Heart right ventricle (tissue), 16 donors: Measurements from ENCODE around the gene FOXN4. TPM values are rescaled to one million over a fixed set of nuclear protein-coding genes. Genes with fewer than 3 reads are reported as not detected.

ENCODE experiments used
- ATAC-seq, 8 donors: fragments of 200-7000 bp; cut with Tn5 transposase; one replicate each; pipeline ENCODE4 v1.9.1; 2020; ENCODE audit warnings: mild to moderate bottlenecking in 8 of 8, moderate library complexity in 8 of 8, moderate number of reproducible peaks in 1 of 8
- DNase-seq, 2 donors: peaks; one replicate each; pipeline ENCODE4 v3.0.0-alpha.2; 2020
- H3K27ac ChIP-seq, 10 donors: fragments of 200-600 bp; sonication (generic) in 2 of 10; one replicate each; pipeline versions ENCODE4 v1.5.0 to v1.8.0; 2020 to 2022; ENCODE audit warnings: mild to moderate bottlenecking in 3 of 10
- H3K27me3 ChIP-seq, 7 donors: fragments of 200-600 bp; one replicate each; pipeline ENCODE4 v1.8.0; 2021 to 2022; ENCODE audit warnings: mild to moderate bottlenecking in 2 of 7
- H3K36me3 ChIP-seq, 9 donors: fragments of 200-600 bp; sonication (generic) in 1 of 9; one replicate each; pipeline versions ENCODE4 v1.5.0 to v1.8.0; 2020 to 2022; ENCODE audit warnings: mild to moderate bottlenecking in 2 of 9
- H3K4me1 ChIP-seq, 9 donors: fragments of 200-600 bp; sonication (generic) in 1 of 9; one replicate each; pipeline versions ENCODE4 v1.5.0 to v1.8.0; 2020 to 2022; ENCODE audit warnings: mild to moderate bottlenecking in 4 of 9
- H3K4me3 ChIP-seq, 10 donors: fragments of 200-600 bp; sonication (generic) in 2 of 10; one replicate each; pipeline versions ENCODE4 v1.5.0 to v1.8.0; 2020 to 2022; ENCODE audit warnings: mild to moderate bottlenecking in 7 of 10, moderate library complexity in 2 of 10
- H3K9me3 ChIP-seq, 11 donors: fragments of 200-600 bp in 10 of 11; sonication (generic) in 2 of 11; one replicate each; pipeline versions ENCODE4 v1.5.0 to v1.8.0; 2013 to 2022; ENCODE audit warnings: mild to moderate bottlenecking in 2 of 11, control low read depth in 1 of 11, moderate library complexity in 1 of 11
- CTCF ChIP-seq, 9 donors: fragments of 200-600 bp; sonication (generic) in 2 of 9; IDR thresholded peaks; one replicate each; pipeline versions ENCODE4 v1.5.0 to v1.8.0; 2021 to 2022; ENCODE audit warnings: antibody characterized with exemption in 9 of 9, mild to moderate bottlenecking in 5 of 9, moderate library complexity in 1 of 9
- WGBS, 2 donors: extraction: QIAGEN DNeasy Blood & Tissue Kit; methylation state at CpG; one replicate each; pipeline ENCODE4 v1.1.7; 2013; ENCODE audit warnings: inconsistent platforms in 1 of 2; 5-methylcytosine and 5-hydroxymethylcytosine counted together
- intact Hi-C, 10 donors: fragments of 100-400 bp; cut with DNase I; formaldehyde crosslinking; loops; one replicate each; pipeline versions ENCODE4 v1.11.1 to v1.14.2; 2022
- polyA plus RNA-seq, 2 donors: library from polyadenylated mRNA; stranded (reverse); fragments of 200-250 nt; gene quantifications; one replicate each; pipeline ENCODE4 v1.2.3, GENCODE V29; 2013
- total RNA-seq, 10 donors: library from RNA; stranded (reverse); fragmentation: NEBNext Ultra II Directional in 3 of 10; extraction: Animal tissue kit (Norgen Biotek cat#: 25700) in 3 of 10; gene quantifications; one replicate each; pipeline versions ENCODE4 v1.2.1 to v1.2.4, GENCODE V29; 2021 to 2023
- donor health status: Arrhythmogenic right ventricular cardiomyopathy.
- donor health status: ischemic (EF 13 %, LVEDD 7.1; RV severe dilation, severe dysfunction).
- donor health status: healthy with polysubstance abuse.
- donor health status: DM: no; HTN: yes; CAD: no.
- donor health status: DM: no; HTN: no; CAD: no.
- donor health status: ischemic (EF 25% LVEDD 6.9; RV normal size, moderate dysfunction).
- donor health status: ischemic (EF 25% LVEDD 5.7; RV mildly dilated, moderate dysfunction).
- donor health status: healthy.
- donor health status: DM: yes; HTN: yes; CAD: no.
- donor health status: Ischemic cardiomyopathy.
- donor health status: ischemic (EF 35%, LVEDD 5.7; RV mildly dilated, moderate dysfunction).
- donor health status: nonischemic (EF 11% LVEDD 7.7; RV severe dilation, severe dysfunction).
- donor health status: DM: yes; HTN: yes; CAD: no.
- donor health status: PGD.
- donor health status: ischemic (EF 29% LVEDD 5.4; RV normal size, mild dysfunction).
- donor health status: nonischemic (EF 23%, LVEDD 6.1; RV moderate dilation, normal function).

The FOXN4 gene
- total and polyA plus RNA-seq, 12 donors = 0.07 to 0.19 TPM; not detected in 10

DNA sequence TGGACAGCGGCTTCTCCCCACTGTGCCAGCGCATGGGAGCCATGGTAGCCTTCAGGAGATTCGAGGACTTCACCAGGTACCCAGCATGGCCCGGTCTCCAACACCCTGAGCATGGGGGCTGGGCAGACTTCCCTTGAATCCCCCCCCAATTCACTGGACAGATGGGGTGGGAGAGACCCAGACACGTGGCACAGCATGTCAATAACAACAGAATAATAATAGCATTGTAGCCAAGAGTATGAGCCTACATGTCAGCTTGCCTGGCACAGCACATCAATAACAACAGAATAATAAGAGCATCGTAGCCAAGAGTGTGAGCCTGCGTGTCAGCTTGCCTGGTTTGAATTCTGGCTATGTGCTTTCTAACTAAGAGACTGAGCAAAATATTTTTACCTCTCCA, 76.4 kb downstream of the FOXN4 start:
- 90 to 91% methylated on average over 7 of the region's 7 CpGs for WGBS, 2 donors
- TF ChIP-seq CTCF (IDR thresholded peaks at IDR 0.05) = no peak
- Histone ChIP-seq H3K9me3 (no peaks in the 10 kb centered on the region), H3K4me1 (peaks cover 0 to 3% (median 0%) of the 10 kb centered on the region in 9 donors), H3K27me3 (no peaks in the 10 kb centered on the region), H3K4me3 (no peak overlapping the region), H3K27ac (no peak overlapping the region), H3K36me3 (peaks cover under 1 to 100% (median 90%) of the 10 kb centered on the region in 9 donors)
- DNase-seq (no peak), ATAC-seq (no peak)
- intact Hi-C loops = loop anchor here in 1 of 10 donors (10.0 kb wide), 1 partner anchor 58 kb away; no protein-coding TSS in a partner anchor

DNA sequence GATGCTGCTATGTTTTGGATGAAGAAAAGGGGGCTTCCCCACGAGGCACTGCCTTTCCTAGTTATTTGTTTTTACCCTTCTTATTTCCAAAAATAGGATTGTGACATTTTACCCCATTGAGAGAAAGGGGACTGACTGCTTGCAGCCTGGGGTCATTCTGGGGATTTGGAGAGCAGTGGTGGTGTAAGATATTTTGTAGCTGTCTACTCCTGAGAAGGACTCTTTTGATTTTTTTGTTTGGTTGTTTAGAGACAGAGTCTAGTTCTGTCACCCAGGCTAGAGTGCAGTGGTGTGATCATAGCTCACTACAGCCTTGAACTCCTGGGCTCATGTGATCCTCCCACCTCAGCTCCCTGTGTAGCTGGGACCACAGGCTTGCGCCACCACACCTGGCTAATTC, 78.9 kb downstream of the FOXN4 start:
- Histone ChIP-seq H3K36me3 (peaks cover 0 to 100% (median 88%) of the 10 kb centered on the region in 9 donors), H3K27ac (no peak overlapping the region), H3K4me3 (no peak overlapping the region), H3K4me1 (peaks cover 0 to 14% (median 0%) of the 10 kb centered on the region in 9 donors), H3K27me3 (no peaks in the 10 kb centered on the region), H3K9me3 (no peaks in the 10 kb centered on the region)
- no peak for TF ChIP-seq CTCF (IDR thresholded peaks at IDR 0.05)
- no peak for ATAC-seq
- intact Hi-C loops = loop anchor here in 1 of 10 donors (10.0 kb wide), 1 partner anchor 55 kb away; no protein-coding TSS in a partner anchor
- no peak for DNase-seq
- WGBS, 2 donors = 62 to 80% methylated on average over 2 of the region's 2 CpGs

DNA sequence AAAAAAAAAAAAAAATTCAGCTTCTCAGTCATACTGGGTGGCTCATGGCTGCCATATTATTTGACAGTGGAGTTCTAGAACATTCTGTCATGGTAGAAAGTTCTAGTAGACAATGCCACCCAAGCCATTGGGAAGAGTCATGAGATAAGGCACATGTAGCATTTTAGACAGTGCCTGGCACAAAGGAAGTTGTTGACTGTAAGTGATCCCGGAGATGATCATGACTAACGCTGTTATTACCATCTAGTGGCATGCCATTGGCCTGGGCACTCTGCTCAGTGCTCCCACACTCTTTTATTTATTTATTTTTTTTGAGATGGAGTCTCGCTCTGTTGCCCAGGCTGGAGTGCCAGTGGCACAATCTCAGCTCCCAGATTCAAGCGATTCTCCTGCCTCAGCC, 80.4 kb downstream of the FOXN4 start:
- H3K4me3 ChIP-seq = no peak overlapping the region
- H3K4me1 ChIP-seq = peaks cover 0 to 14% (median 0%) of the 10 kb centered on the region in 9 donors
- DNase-seq (no peak), ATAC-seq (no peak)
- H3K27me3 ChIP-seq = no peaks in the 10 kb centered on the region
- TF ChIP-seq CTCF (IDR thresholded peaks at IDR 0.05) = no peak
- no peaks in the 10 kb centered on the region for H3K9me3 ChIP-seq
- 92 to 96% methylated on average over 4 of the region's 4 CpGs for WGBS, 2 donors
- intact Hi-C loops = loop anchor here in 1 of 10 donors (10.0 kb wide), 1 partner anchor 54 kb away; no protein-coding TSS in a partner anchor
- H3K36me3 ChIP-seq = peaks cover 0 to 100% (median 86%) of the 10 kb centered on the region in 9 donors
- H3K27ac ChIP-seq = no peak overlapping the region

Other genes with a start within 250 kb of the FOXN4 start
- 10 to 100 TPM in 1 of 10 donors, 1 to 10 TPM in 9; 5.4 to 11.7 (median 7.1) TPM for gene ALKBH2, start 215.8 kb downstream of the FOXN4 start, total RNA-seq
- 10 to 100 TPM; 19.4 to 20.6 TPM for gene ALKBH2, start 215.8 kb downstream of the FOXN4 start, polyA plus RNA-seq
- gene UNG, start 211.7 kb downstream of the FOXN4 start, total RNA-seq = 10 to 100 TPM; 21.6 to 37.3 (median 27.8) TPM
- gene UNG, start 211.7 kb downstream of the FOXN4 start, polyA plus RNA-seq = 10 to 100 TPM; 14.2 to 17.0 TPM
- 100 to 1,000 TPM in 6 of 10 donors, 10 to 100 TPM in 4; 69.7 to 241 (median 107) TPM for gene ACACB, start 192.7 kb downstream of the FOXN4 start, total RNA-seq
- gene ACACB, start 192.7 kb downstream of the FOXN4 start, polyA plus RNA-seq = 100 to 1,000 TPM in 1 of 2 donors, 10 to 100 TPM in 1; 12.8 to 193 TPM
- gene MYO1H, start 38.6 kb upstream of the FOXN4 start, total RNA-seq = 1 to 10 TPM in 3 of 10 donors, under 1 TPM in 4, not detected in 3; 0.07 to 1.3 (median 0.55) TPM
- under 1 TPM in 1 of 2 donors, not detected in 1; 0.09 TPM for gene MYO1H, start 38.6 kb upstream of the FOXN4 start, polyA plus RNA-seq
- 10 to 100 TPM; 21.5 to 64.9 (median 33.8) TPM for gene KCTD10, start 168.0 kb upstream of the FOXN4 start, total RNA-seq
- gene KCTD10, start 168.0 kb upstream of the FOXN4 start, polyA plus RNA-seq = 10 to 100 TPM; 13.6 to 16.6 TPM
- 10 to 100 TPM; 50.9 to 58.8 (median 55.8) TPM for gene UBE3B, start 168.3 kb upstream of the FOXN4 start, total RNA-seq
- 10 to 100 TPM; 13.7 to 17.8 TPM for gene UBE3B, start 168.3 kb upstream of the FOXN4 start, polyA plus RNA-seq